ENCODE measurements around the gene CEP295NL. TPM values are rescaled to one million over a fixed set of nuclear protein-coding genes. Genes with fewer than 3 reads are reported as not detected.

The CEP295NL gene
- total RNA-seq, 1 experiment from 2014 or later = 1.8 TPM

DNA sequence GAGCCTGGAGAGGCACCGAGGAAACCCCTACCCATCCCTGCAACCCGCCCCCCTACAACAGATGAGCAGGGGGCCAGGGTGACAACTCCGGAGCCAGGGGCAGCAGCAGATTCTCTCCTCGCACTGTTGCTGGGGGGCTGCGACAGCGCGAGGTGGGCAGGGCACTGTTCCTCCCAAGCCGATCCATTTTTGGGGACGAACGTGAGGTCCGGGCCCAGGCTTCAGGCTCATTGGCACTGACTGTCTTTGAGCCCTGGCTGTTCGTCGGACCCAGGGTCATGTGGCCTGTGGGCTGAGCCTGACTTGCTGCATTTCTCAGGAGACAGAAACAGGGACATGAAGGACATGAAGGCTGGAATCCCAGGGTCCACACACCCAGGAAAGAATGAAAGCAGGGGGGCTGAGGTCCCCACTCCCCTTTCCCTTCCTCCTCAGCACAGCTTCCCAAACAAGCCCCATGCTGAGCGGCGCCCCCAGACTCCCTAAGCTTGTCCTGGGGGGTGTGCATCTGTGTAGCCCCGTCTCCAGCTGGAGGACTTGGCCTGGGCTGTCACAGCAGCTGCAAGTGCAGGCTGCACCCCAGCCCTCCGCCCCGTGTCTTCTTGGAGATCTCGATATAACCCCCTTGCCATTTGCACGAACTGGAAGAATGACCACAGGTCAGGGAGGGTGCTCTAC is 18.7 kb downstream of the CEP295NL start:
- DNase-seq = no peak
- intact Hi-C loops (cut with micrococcal nuclease) = no loop called here

GRCh38 chr17:78883533-78884131 is 19.4 kb downstream of the CEP295NL start:
- H3K9ac ChIP-seq (ENCODE audit: low read length) = peak overlapping the region; percentile 48
- no TSS peak for BruUV-seq (replicated peaks)
- no peaks in the 10 kb centered on the region for H3K27me3 ChIP-seq (ENCODE audit: low read length)
- peak; percentile 95 for DNase-seq
- peak overlapping the region; percentile 76 for H3K4me2 ChIP-seq (ENCODE audit: low read length)
- peak overlapping the region; percentile 46 for H2AFZ ChIP-seq (ENCODE audit: low read length)
- no peak for TF ChIP-seq CTCF (conservative IDR thresholded peaks at IDR 0.05; ENCODE audit: low read depth, low read length)
- no peak for TF ChIP-seq EZH2phosphoT487 (IDR thresholded peaks at IDR 0.05; ENCODE audit: borderline replicate concordance, low read length)
- TF ChIP-seq EZH2 (IDR thresholded peaks at IDR 0.05; ENCODE audit: low read length, unreplicated experiment) = no peak
- H3K36me3 ChIP-seq (ENCODE audit: low read depth, low read length) = no peaks in the 10 kb centered on the region
- no peaks in the 10 kb centered on the region for H3F3A ChIP-seq (ENCODE audit: low read length, unreplicated experiment)
- H3K9me3 ChIP-seq (ENCODE audit: low read length) = no peaks in the 10 kb centered on the region
- no peaks in the 10 kb centered on the region for H4K20me1 ChIP-seq (ENCODE audit: low read length)
- ChIA-PET CTCF (interaction anchor here (0.5 to 1.0 kb wide), 5 partner anchors 18 to 88 kb away, joined by 3 to 4 read pairs (median 4); no protein-coding TSS in a partner anchor), POLR2A (ENCODE audit: unreplicated experiment) (interaction anchor here (0.6 to 1.0 kb wide), 2 partner anchors 8 to 43 kb away, joined by 4 to 7 read pairs; no protein-coding TSS in a partner anchor)
- H3K27ac ChIP-seq (ENCODE audit: low read length) = peak overlapping the region; percentile 84
- peak overlapping the region; percentile 47 for H3K4me3 ChIP-seq (ENCODE audit: low read length)
- intact Hi-C loops (cut with micrococcal nuclease) = loop anchor here (1.0 to 2.0 kb wide), 2 partner anchors 21 to 41 kb away; partner anchors contain the start of gene TIMP2
- H3K4me1 ChIP-seq (ENCODE audit: insufficient read depth, low read length) = peaks cover 42% of the 10 kb centered on the region
- peaks cover 28% of the 10 kb centered on the region for H3K79me2 ChIP-seq (ENCODE audit: low read length)
- no peaks in the 10 kb centered on the region for H3K9me2 ChIP-seq (replicated peaks; ENCODE audit: low read length)
- peak; percentile 72 for ATAC-seq

More for the DNA sequence above, 18.7 kb downstream of the CEP295NL start:
- H3K27me3 ChIP-seq (ENCODE audit: low read length) = no peaks in the 10 kb centered on the region
- no peaks in the 10 kb centered on the region for H3K36me3 ChIP-seq (ENCODE audit: low read depth, low read length)
- peak overlapping the region; percentile 84 for H3K27ac ChIP-seq (ENCODE audit: low read length)
- peak overlapping the region; percentile 47 for H3K4me3 ChIP-seq (ENCODE audit: low read length)
- no peak for ATAC-seq
- H3K9me3 ChIP-seq (ENCODE audit: low read length) = no peaks in the 10 kb centered on the region
- H3K9ac ChIP-seq (ENCODE audit: low read length) = peak overlapping the region; percentile 48
- TSS peak; percentile 83 for BruUV-seq (replicated peaks)
- ChIA-PET POLR2A (ENCODE audit: unreplicated experiment) (interaction anchor here (1.0 kb wide), 1 partner anchor 42 kb away, joined by 4 read pairs; no protein-coding TSS in a partner anchor), CTCF (interaction anchor here (0.7 to 1.0 kb wide), 2 partner anchors 19 to 21 kb away, joined by 4 read pairs; no protein-coding TSS in a partner anchor)
- no peaks in the 10 kb centered on the region for H3K9me2 ChIP-seq (replicated peaks; ENCODE audit: low read length)
- TF ChIP-seq CTCF (conservative IDR thresholded peaks at IDR 0.05; ENCODE audit: low read depth, low read length) (no peak), EZH2phosphoT487 (IDR thresholded peaks at IDR 0.05; ENCODE audit: borderline replicate concordance, low read length) (no peak), EZH2 (IDR thresholded peaks at IDR 0.05; ENCODE audit: low read length, unreplicated experiment) (no peak)
- no peak overlapping the region for H2AFZ ChIP-seq (ENCODE audit: low read length)
- H3K4me2 ChIP-seq (ENCODE audit: low read length) = peak overlapping the region; percentile 76
- H3K4me1 ChIP-seq (ENCODE audit: insufficient read depth, low read length) = peaks cover 42% of the 10 kb centered on the region
- 0 out of 2 replicates have a peak, but pooled peaks cover 6% of the 10 kb centered on the region for H4K20me1 ChIP-seq (ENCODE audit: low read length)
- H3K79me2 ChIP-seq (ENCODE audit: low read length) = peaks cover 31% of the 10 kb centered on the region
- no peaks in the 10 kb centered on the region for H3F3A ChIP-seq (ENCODE audit: low read length, unreplicated experiment)
